ENCODE data around the gene ITPK1.

DNA sequence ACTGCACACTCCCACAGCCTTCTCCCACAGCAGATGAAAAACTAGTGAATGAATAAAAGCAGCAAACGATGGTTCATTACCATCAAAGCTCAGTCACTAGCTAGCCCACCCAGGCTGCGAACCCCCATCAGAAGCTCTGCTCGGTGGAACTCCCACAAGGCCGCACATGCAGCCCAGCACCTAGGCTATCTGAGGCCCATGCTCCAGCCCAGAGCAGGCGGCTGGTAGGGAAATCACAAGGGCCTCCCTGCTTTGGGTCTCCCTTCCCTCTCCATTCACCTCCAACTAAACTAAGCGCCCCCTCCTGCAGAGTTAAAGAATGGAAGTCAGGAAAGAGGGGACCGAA lies 69.0 kb downstream of the ITPK1 start:
- TF ChIP-seq CTCF (IDR thresholded peaks at IDR 0.05; ENCODE audit: low read depth, low read length), result no peak
- no peak for TF ChIP-seq EZH2phosphoT487 (IDR thresholded peaks at IDR 0.05; ENCODE audit: low read depth)
